ENCODE data around the gene LRRC8E. TPM values are rescaled to one million over a fixed set of nuclear protein-coding genes. Genes with fewer than 3 reads are reported as not detected.
A peak's percentile ranks its signal among the peaks of the same experiment; 100 is the strongest.

LRRC8E gene
- total and polyA plus RNA-seq, 7 donors, result 0.23 to 1.2 (median 1.2) TPM; not detected in 4

DNA sequence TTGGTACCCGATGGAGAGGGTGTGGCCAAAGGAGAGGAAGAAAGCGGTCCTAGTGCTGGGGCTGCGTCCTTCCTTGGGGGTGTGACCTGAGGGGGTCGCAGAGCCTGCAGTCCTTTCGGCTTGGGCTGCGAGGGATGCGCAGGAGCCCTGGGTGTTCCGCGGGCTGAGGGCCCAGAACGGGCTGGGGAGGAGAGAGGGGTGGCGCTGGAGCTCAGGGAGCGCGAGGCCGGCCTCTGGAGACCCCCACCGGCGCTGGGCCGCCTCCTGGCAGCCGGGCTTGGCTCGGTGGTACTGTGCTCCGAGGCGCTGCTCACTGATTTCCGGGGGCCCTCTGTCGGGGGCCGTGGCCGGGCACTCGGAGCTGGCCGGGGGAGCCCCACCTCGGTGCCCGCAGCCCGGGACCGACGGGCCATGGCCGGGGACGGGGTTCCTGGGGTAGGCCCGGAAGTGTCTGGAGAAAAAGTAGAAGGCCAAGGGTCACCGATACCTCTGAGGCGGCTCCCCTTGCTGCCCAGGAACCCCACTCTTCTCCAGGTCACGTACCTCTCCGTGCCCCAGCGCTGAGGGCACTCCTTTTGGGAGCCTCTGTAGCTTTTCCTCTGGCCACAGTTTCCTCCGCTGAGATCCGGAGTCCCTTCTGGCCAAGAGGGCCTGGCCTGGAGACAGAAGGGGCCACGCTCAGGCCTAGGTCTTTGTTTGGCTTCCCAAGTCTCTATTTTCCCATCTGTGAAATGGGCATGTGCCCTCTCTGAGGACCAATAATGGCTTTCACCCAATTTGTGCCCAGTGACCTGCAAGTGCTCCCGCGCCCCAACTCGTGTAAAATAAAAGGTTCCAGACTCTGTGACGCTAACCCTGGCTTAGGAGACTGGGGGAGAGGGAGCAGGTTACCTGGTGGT is 15.8 kb upstream of the LRRC8E start:
- intact Hi-C loops (cut with DNase I), result no loop called here
- H3K27me3 ChIP-seq, result peaks cover 33 to 57% (median 56%) of the 10 kb centered on the region in 3 donors
- peak overlapping the region in 2 of 4 donors; percentile 12 to 26 for H3K4me3 ChIP-seq
- TF ChIP-seq POLR2AphosphoS5 (IDR thresholded peaks at IDR 0.05), result no peak
- no peak for TF ChIP-seq POLR2A (IDR thresholded peaks at IDR 0.05)
- TF ChIP-seq, protein P1, sequence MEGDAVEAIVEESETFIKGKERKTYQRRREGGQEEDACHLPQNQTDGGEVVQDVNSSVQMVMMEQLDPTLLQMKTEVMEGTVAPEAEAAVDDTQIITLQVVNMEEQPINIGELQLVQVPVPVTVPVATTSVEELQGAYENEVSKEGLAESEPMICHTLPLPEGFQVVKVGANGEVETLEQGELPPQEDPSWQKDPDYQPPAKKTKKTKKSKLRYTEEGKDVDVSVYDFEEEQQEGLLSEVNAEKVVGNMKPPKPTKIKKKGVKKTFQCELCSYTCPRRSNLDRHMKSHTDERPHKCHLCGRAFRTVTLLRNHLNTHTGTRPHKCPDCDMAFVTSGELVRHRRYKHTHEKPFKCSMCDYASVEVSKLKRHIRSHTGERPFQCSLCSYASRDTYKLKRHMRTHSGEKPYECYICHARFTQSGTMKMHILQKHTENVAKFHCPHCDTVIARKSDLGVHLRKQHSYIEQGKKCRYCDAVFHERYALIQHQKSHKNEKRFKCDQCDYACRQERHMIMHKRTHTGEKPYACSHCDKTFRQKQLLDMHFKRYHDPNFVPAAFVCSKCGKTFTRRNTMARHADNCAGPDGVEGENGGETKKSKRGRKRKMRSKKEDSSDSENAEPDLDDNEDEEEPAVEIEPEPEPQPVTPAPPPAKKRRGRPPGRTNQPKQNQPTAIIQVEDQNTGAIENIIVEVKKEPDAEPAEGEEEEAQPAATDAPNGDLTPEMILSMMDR (IDR thresholded peaks at IDR 0.05), result no peak
- TF ChIP-seq EP300 (IDR thresholded peaks at IDR 0.05), result no peak
- no peak overlapping the region for H3K27ac ChIP-seq
- DNase-seq, result no peak
- no peaks in the 10 kb centered on the region for H3K9me3 ChIP-seq
- peaks cover 0 to 55% (median 48%) of the 10 kb centered on the region in 4 donors for H3K4me1 ChIP-seq
- WGBS, 2 donors, result 54 to 57% methylated on average over 47 of the region's 47 CpGs
- H3K36me3 ChIP-seq, result no peaks in the 10 kb centered on the region

- no peaks in the 10 kb centered on the region for H3K9me3 ChIP-seq
- WGBS, 2 donors, result 18 to 19% methylated on average over 53 of the region's 53 CpGs
- intact Hi-C loops (cut with DNase I), result no loop called here
- peaks cover 25 to 48% (median 46%) of the 10 kb centered on the region in 3 donors for H3K27me3 ChIP-seq
- DNase-seq, result no peak
- TF ChIP-seq POLR2A (IDR thresholded peaks at IDR 0.05), result no peak
- no peak for TF ChIP-seq EP300 (IDR thresholded peaks at IDR 0.05)
- TF ChIP-seq, protein P1 (IDR thresholded peaks at IDR 0.05), result no peak
- TF ChIP-seq POLR2AphosphoS5 (IDR thresholded peaks at IDR 0.05), result no peak
- peak overlapping the region in 3 of 4 donors; percentile 5 to 32 (median 31) for H3K4me3 ChIP-seq
- H3K27ac ChIP-seq, result no peak overlapping the region
- H3K36me3 ChIP-seq, result no peaks in the 10 kb centered on the region
- H3K4me1 ChIP-seq, result peaks cover 0 to 52% (median 44%) of the 10 kb centered on the region in 4 donors
Observed at GRCh38 chr19:7873304-7874075, 14.8 kb upstream of the LRRC8E start.

DNA sequence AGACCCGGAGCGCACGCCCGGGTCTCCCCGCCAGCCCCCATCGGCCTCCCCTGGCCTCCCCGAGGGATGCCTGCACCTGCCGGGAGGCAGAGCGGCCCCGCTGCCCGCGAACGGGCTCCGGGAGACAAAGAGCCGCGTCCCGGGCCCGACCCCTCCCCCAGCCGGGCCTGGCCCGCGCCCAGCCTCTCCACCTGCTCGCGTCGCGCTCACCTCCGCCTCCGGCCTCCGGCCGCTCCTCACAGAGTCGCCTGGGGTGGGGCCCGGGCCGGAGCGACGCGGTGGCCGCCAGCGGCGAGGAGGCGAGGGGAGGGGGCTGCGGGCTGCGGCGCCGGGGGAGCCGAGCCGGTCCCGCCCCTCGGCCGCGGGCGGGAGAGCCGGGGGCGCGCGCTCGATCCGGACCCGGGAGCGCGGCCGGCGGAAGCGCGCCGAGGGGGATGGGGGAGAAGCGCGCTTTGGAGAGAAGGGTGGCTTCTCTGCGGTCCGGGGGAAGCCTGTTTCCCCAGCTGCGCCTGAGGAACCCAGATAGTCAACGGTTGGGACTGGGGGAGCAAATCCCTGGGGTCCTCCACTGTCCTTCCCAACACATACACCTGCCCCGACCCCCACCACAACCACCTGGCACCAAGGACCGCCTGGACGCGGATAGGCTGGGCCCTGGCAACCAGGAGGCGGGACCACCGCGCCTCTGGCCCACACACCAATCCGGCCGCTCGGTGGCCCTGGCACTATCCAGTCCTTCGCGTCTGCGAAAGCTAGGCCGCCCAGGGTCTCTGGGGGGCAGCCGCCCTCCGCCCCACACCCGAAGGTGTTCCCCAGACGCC is 14.0 kb upstream of the LRRC8E start, which contains the start of gene PRR36:
PRR36 (minus strand) TSS at position 315 of the 821 bp plus-strand sequence. CDS start 701 bp downstream, outside the sequence.
- no peaks in the 10 kb centered on the region for H3K9me3 ChIP-seq
- H3K27me3 ChIP-seq, result peaks cover 25 to 45% (median 43%) of the 10 kb centered on the region in 3 donors
- peak within 1 kb of the TSS in 3 of 4 donors; percentile 5 to 32 (median 31) for H3K4me3 ChIP-seq
- intact Hi-C loops (cut with DNase I), result no loop called here
- no peak within 1 kb of the TSS for H3K27ac ChIP-seq
- DNase-seq, result no peak
- peaks cover 0 to 44% (median 36%) of the 10 kb centered on the region in 4 donors for H3K4me1 ChIP-seq
- TF ChIP-seq POLR2A (IDR thresholded peaks at IDR 0.05) (no peak), EP300 (IDR thresholded peaks at IDR 0.05) (no peak), POLR2AphosphoS5 (IDR thresholded peaks at IDR 0.05) (no peak)
- TF ChIP-seq, protein P1 (IDR thresholded peaks at IDR 0.05), result no peak
- no peaks in the 10 kb centered on the region for H3K36me3 ChIP-seq
- WGBS, 2 donors, result 1 to 2% methylated on average over 88 of the region's 88 CpGs

GRCh38 chr19:7874897-7875273 is 13.4 kb upstream of the LRRC8E start:
- Histone ChIP-seq H3K27ac (no peak overlapping the region), H3K27me3 (peaks cover 25 to 45% (median 43%) of the 10 kb centered on the region in 3 donors), H3K4me3 (peak overlapping the region in 1 of 4 donors; percentile 31), H3K4me1 (peaks cover 0 to 38% (median 30%) of the 10 kb centered on the region in 4 donors), H3K9me3 (no peaks in the 10 kb centered on the region), H3K36me3 (no peaks in the 10 kb centered on the region)
- intact Hi-C loops (cut with DNase I), result no loop called here
- DNase-seq, result no peak
- 26 to 32% methylated on average over 12 of the region's 12 CpGs for WGBS, 2 donors
- TF ChIP-seq POLR2A (IDR thresholded peaks at IDR 0.05) (no peak), POLR2AphosphoS5 (IDR thresholded peaks at IDR 0.05) (no peak), EP300 (IDR thresholded peaks at IDR 0.05) (no peak)

Measured in sigmoid colon (tissue), 7 donors.